ENCODE measurements around the gene PKIG.

PKIG gene

GRCh38 chr20:44620030-44620429 is 37.7 kb downstream of the PKIG start:
- DNase-seq (ENCODE audit: low spot score) = no peak

DNA sequence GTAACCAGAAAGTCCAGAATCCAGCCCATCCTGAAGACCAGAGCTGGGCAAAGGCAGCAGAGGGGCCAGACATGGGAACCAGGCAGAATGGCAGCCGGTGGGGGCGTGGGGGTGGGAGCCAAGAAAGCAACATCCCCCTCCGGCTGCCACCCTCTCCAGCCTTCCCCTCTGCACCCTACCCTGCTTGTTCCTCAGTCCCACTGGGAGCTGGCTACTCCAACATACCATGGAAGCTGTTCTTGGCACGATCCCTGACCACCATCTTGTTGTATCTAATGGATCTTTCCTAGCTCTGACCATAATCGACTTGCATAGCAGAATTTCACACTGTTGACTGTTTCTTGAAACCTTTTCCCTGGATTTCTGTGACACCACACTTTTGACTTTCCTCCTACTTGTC is 38.9 kb downstream of the PKIG start:
- no peak for DNase-seq (ENCODE audit: low spot score)

DNA sequence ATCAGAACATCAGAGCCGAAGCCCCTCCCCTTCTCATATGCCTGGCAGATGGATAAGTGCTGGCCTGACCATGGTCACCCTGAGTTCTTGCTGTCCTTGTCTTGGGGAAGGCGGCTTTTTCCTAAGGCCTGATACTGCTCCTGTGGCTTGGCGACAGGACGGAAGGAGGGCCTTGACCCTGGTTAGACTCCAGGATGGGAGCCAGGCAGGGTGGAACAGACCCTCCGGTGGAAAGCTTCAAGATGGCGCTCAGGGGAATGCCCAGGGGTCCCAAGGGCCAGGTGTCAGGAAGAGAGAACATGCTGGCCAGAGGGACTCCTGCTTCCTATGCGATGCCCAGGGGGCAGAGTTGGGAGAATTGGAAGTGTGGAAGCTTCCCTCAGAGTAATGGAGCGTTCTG is 39.6 kb downstream of the PKIG start:
- DNase-seq (ENCODE audit: low spot score) = no peak

- DNase-seq (ENCODE audit: low spot score) = no peak
These were observed 40.3 kb downstream of the PKIG start for GRCh38 chr20:44622501-44623270.

DNA sequence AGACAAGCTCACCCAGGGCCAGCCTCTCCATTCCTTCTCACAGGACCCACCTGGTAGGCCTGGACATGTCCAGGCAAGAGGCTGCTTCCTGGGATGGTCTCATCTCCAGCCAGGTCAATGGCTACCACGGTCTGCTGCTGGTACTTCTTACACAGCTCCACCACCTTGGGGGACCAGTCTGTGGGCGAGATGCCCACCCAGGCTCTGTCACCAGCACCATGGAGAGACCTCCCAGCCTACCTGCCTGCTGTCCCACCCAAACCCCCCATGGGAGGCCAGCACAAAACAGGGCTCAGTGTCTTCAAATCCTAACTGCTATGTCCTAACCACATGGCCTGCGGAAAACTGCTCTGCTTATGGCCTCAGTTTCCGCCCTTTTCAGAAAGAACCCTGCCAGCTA is 41.8 kb downstream of the PKIG start:
- no peak for DNase-seq (ENCODE audit: low spot score)

- DNase-seq (ENCODE audit: low spot score) = no peak
These were observed 42.4 kb downstream of the PKIG start for GRCh38 chr20:44624743-44625271.

DNA sequence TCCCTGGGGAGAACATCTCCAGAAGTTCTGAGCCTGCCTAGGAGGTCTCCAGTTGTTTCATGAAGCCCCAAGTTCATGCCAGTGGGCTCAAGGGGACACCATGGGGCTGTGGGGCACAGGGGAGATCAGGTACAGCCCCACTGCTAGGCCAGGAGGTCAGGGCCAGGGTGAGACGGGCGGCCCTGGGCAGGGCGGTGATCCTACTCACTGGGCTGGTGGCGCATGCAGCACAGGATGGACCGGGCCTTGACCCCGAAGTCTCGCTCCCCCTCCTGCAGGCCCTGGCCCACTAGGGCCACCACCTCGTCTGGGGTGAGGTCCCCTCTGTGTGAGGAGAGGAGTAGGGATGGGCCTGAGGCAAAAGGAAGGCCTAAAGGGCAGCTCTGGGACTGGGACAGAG is 43.0 kb downstream of the PKIG start:
- no peak for DNase-seq (ENCODE audit: low spot score)

DNA sequence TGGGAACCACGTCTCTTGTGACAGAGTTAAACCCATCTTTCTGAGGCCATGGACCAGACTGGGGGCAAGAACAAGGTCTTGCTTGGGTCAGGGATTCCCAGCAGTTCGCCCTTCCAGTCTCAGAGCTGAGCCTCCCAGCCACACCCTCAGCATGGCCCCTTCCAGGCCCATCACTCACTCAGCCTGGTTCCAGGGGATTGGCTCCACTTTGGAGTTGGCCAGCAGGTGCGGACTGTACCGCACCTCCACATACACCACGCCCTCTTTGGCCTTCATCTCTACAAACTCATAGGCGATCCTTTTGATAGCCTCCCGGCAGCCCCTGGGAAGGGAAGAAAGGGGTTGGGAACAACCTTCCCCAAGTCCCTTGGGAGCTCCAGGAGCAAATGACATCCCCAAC is 43.9 kb downstream of the PKIG start:
- DNase-seq (ENCODE audit: low spot score) = no peak

- DNase-seq (ENCODE audit: low spot score) = no peak
These were observed 45.1 kb downstream of the PKIG start for GRCh38 chr20:44627364-44628010.

DNA sequence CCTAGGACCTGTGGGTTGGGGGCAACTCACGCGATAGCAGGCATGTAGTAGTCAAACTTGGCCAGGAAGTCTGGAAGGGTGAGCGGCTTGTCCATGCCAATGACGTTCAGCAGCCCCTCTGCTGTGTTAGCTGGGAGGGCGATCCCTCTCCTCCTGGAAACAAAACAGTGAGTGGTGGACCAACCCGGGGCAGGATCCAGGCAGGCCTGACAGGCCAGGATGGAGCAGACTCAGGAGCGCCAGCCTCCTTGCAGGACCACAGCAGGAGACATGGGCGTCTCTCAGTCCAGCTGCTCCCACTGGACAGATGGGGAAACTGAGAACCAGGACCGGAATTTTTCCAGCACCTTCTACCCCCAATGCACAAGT is 46.6 kb downstream of the PKIG start:
- no peak for DNase-seq (ENCODE audit: low spot score)

GRCh38 chr20:44629542-44629941 is 47.2 kb downstream of the PKIG start:
- no peak for DNase-seq (ENCODE audit: low spot score)

DNA sequence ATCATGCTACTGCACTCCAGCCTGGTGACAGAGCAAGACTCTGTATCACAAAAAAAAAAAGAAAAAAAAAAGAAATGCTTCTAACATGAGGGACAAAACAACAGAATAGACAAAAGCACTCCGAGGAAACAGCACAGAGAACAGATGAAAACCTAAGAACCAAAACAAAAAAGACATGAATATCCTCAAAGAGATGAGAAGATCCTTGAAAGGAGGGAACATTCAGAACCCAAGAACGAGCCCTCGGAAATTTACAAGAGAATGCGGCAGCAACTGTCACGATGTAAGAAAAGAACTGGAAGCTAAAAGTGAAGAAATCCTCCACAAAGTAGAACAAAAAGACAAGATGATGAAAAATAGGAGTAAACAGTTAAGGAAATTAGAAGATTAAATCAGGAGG is 47.9 kb downstream of the PKIG start:
- no peak for DNase-seq (ENCODE audit: low spot score)

GRCh38 chr20:44632103-44632752 is 49.8 kb downstream of the PKIG start:
- no peak for DNase-seq (ENCODE audit: low spot score)

DNA sequence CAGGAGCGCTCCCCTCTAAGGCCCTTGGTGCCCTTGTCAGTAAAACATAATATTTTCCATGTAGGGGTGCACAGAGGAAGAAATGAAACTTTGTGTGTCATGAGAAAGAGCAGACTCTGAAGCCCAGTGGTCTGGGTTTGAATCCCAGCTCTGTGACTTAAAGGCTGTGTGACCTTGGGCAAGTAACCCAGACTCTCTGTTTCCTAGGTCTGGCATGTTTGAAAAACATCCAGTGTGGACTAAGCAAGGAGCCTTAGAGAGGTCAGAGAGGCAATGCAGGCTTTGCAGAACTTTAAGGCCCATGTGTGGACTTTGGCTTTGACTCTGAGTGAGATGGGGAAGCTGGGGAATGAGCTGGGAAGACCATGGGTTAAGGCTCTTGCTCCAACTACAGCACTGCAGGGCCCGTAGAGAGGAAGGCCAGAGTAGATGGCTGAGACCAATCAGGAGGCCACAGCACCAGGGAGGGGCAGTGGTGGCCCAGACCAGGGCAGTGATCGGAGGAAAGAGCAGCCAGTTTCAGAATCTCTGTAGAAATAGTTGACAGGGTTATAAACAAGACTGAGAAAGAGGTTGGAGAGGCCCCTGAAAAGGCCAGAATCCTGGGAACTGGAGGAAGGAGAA is 50.9 kb downstream of the PKIG start:
- DNase-seq (ENCODE audit: low spot score) = no peak

DNA sequence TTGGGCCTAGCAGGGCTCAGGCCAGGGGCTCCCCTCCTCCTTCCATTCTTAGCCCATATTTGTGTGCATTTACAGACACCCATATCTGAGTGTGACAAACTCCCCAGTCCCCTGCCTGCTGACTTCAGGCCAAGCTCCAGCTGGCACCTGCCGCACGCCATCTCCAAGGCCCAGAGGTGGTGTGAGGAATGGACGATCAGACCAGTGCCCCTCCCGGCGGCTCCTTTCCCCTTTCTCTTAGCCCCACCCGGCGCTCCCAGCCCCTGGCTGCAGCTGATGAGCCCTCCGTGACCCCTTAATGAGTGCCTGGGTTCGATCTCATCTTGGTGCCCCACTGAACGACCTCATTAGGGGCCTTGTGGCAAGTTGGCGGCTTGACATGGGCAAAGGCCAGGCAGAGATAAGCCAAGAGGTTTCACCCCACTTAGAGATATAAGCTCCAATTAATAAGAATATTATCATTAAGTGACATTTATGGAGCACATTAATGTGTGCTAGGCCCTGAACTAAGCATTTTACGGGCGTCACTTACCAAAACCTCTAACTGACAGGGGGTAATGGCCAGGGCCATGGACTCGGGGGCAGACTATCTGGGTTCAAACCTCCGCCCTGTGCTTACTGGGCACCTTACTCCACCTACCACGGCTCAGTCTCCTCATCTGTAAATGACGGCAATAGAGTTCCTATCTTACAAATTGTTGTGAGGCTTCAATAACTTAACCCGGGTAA is 51.7 kb downstream of the PKIG start:
- DNase-seq (ENCODE audit: low spot score) = no peak

GRCh38 chr20:44635877-44636276 is 53.5 kb downstream of the PKIG start:
- DNase-seq (ENCODE audit: low spot score) = no peak

DNA sequence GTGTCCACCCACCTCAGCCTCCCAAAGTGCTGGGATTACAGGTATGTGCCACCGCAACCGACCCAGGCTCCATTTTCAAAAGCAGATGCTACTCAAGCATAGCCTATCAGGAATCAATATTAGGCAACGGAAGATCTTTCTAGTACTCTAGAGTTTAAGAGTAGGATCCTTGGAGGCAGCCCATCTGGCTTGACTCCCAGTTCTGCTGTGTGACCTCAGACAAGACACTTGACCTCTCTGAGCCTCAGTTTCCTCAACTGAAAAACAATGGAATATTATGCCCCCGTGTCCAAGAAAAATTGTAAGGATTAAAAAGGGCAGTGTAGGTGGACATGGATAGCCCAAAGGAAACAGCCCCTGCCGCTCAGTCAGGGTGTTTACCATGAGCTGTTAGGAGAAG is 54.7 kb downstream of the PKIG start:
- DNase-seq (ENCODE audit: low spot score) = no peak

GRCh38 chr20:44637522-44638372 is 55.4 kb downstream of the PKIG start:
- DNase-seq (ENCODE audit: low spot score) = no peak

DNA sequence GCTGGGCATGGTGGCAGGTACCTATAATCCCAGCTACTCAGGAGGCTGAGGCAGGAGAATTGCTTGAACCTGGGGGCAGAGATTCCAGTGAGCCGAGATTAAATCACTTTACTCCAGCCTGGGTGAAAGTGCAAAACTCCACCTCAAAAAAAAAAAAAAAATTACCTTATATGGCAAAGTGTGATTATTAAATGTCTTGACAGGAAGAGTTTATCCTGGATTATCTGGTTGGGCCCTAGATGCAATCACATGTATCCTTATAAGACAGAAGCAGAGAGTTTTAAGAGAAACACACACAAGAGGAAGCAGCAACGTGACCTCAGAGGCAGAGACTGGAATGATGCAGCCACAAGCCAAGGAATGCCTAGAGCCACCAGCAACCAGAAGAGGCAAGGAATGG is 58.1 kb downstream of the PKIG start:
- DNase-seq (ENCODE audit: low spot score) = no peak

- DNase-seq (ENCODE audit: low spot score) = no peak
These were observed 58.9 kb downstream of the PKIG start for GRCh38 chr20:44641325-44641724.
